Choroid plexus epithelial cell (primary cell): ENCODE data around the gene ITGA5.
A peak's percentile ranks its signal among the peaks of the same experiment; 100 is the strongest.

Experiments used
- DNase-seq: peaks from one replicate; pipeline ENCODE4 v3.0.0-alpha.2; 2010; ENCODE audit warnings: low read depth
- H3K4me3 ChIP-seq: 2 replicates; pipeline ENCODE4 v1.5.1; 2011; ENCODE audit warnings: low read depth, mild to moderate bottlenecking, control low read depth, low read length, moderate library complexity
- CTCF ChIP-seq: conservative IDR thresholded peaks from 2 replicates; pipeline ENCODE4 v1.5.1; 2011; ENCODE audit warnings: low read depth, mild to moderate bottlenecking, control low read depth, inconsistent platforms, low read length, moderate library complexity

ITGA5 gene

DNA sequence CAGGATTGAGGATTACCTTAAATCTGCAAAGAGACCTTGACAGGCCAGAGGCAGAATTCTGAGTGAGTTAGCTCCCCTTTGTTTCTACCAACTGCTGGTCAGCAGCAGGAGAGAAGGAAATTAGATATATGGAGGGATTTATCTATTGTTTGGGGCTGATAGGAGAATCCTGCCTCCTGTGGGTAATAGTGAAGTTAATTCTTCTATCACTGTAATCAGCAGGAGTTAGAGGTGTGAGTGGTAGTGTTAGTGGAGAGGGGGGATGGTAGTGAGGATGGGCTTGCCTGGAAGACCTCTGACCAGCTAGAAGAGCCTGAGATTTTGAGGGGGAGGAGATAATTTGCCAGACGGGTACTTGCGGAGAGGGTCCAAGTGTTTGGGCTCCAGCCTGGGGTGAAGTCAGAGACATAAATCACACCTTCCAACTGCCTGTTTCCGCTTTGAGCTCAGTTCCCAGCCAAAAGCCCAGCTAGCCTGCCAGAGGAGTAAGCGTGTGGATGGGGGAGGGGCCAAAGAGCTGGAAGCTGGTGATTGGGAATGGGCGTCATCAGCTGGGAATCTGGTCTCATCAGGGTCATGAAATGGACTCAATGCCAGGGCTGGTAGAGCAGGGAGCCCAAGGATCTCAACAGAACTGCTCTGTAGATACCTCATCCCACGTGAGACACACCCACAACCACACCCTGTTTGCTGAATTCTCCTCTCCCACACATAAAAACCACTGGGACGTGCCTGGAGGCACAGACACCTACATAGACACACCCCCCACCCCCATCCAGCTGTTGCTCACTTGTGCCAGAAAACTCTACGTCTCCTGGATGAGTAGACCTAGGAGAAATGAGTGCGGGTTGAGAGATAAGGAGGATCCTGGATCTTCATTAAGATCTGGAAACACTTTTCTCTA is 13.1 kb upstream of the ITGA5 start:
- TF ChIP-seq CTCF: peak; percentile 3
- DNase-seq: no peak
- H3K4me3 ChIP-seq: no peak overlapping the region

DNA sequence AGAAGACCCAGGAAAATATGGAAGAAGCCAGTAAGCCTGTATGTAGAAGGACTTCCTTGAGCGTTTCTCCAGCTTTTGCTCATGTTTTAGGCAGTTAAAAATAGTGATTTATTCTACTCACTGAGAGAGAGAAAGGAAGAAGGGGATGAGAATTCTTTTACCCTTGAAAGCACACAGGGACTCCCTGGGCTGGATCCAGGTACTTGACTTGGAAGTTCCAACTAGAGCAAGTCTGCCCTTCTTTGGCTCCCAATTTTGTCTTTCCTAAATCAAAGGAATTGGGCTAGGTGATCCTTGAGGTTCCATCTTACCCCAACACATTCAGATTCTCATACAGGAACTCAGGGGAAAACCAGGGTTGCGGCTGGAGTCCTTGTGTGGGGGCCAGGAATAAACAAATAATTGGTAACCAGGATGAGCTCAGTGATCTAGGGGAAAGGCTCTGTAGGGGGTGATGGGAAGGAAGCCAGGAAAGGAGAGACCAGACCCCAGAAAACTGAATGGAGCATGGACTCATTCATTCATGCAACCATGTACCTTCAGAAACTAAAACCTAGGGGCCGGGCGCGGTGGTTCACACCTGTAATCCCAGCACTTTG is 11.5 kb upstream of the ITGA5 start:
- H3K4me3 ChIP-seq: no peak overlapping the region
- TF ChIP-seq CTCF: no peak
- DNase-seq: no peak

DNA sequence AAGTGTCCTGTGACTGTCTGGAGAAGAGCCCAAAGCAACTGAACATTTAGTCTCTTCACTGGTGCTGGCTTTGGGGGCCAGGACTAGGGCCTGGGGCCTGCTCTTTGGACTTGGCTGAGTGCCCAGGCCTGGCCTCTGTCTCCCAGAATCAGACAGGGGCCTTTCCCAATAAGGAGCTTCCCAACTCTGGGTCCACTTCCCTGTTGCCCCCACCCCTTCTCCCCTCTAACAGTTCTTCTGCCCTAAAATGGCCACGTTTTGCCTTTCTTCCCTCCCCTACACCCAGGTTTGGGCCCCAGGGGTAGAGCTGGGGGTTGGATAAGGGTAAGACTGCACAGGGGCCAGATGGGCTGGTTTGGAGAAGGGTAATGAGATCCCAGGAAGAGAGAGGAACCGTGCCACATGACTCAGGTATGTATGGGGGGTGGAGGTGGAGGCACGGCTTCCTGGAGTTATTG is 10.0 kb upstream of the ITGA5 start:
- TF ChIP-seq CTCF: no peak
- DNase-seq: no peak
- no peak overlapping the region for H3K4me3 ChIP-seq

DNA sequence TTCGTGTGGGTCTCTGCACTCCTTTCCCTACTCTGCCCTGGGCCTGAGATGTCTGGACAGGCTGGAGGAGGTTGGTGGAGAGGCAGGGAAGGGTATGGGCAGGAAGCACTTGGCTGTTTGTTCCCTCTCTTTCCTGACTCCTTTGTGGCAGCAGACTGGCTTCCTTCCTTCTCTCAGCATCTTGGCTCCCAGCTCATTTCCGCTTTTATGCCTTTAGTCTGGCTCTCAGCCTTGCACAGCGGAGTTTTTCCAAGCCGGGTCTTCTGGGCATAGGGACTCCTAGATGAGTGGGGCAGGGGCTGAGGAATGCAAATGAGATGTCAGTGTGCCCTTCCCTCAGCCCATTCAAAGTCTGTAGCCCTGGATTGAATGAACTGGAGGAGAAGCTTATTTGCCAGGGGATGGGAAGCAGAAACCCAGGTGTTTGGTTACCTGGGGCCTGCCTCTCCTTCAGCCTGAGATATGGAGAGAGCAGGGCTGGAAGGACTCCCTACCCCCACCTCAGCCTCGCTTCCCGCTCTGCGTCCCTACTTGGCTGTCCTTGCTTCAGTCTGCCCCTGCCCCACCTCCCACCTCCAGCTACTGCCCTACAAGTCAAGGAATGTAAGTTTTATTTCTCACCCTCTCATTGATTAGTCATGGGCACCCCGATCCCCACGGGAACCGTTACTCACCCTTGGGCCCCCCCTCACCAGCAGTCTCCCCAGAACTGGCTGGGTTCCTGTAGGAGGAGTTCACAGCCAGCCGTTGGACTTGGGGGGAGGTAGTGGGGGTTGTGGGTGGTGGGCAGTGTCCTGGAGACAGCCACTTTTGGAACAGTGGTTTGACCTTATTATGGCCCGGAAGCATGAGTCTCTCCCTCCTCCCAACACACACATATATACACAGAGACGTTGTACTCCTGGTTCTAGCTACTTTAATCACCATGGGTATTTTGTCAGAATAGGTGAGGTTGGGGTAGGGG is 9.3 kb upstream of the ITGA5 start:
- TF ChIP-seq CTCF: no peak
- peak; percentile 70 for DNase-seq
- H3K4me3 ChIP-seq: no peak overlapping the region

- no peak for TF ChIP-seq CTCF
- no peak overlapping the region for H3K4me3 ChIP-seq
Observed at GRCh38 chr12:54427106-54427505, 8.0 kb upstream of the ITGA5 start.

GRCh38 chr12:54426690-54427089 is 7.6 kb upstream of the ITGA5 start:
- no peak for DNase-seq
- TF ChIP-seq CTCF: no peak
- H3K4me3 ChIP-seq: no peak overlapping the region

More at GRCh38 chr12:54427106-54427505, 8.0 kb upstream of the ITGA5 start:
- no peak for DNase-seq
